Fibroblast of gingiva (primary cell): ENCODE data around the gene GUK1.
"Not testable (repeated sequence)": the region's sequence is repeated elsewhere in the genome, so short reads cannot be mapped to it uniquely, and the experiment has no call there.

ENCODE experiments used
- DNase-seq: peaks from one replicate; pipeline ENCODE4 v3.0.0-alpha.2; 2011; ENCODE audit warnings: low read depth

GUK1 gene

DNA sequence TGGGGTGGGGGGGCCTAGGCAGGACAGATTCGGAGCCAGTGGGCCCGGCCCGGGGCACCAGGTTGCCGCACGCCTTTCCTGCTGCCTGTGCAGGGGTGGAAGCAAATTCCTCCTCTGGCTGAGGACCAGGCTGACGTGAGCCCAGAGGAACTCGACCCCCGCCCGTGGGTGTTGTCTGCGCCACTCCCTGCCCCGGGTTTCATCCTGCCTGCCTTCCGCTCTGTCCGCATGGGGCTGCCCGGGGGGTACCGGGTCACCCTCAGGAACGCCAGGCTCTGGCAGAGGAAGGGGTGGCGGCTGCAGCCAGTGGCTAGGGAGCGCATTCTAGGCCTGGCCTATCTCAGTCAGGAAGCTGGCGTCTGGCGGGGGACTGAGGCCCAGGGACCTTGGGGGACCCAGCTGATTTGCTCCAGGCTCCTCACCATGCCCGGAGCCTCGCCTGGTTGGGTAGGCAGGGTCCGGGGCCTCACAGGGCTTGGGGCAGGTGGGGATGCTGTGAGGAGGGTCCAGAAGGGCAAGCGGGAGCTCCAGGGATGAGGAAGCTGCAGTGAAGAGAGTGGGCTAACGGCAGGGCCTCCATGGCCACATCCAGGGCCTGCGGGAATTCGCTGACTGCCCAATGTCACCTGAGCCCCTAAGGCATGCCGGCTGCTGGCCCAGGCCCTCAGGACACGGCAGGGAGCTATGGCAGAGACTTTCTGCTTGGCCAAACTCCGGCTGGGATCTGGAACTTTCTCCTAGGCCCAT is 23.1 kb downstream of the GUK1 start:
- DNase-seq: no peak

DNA sequence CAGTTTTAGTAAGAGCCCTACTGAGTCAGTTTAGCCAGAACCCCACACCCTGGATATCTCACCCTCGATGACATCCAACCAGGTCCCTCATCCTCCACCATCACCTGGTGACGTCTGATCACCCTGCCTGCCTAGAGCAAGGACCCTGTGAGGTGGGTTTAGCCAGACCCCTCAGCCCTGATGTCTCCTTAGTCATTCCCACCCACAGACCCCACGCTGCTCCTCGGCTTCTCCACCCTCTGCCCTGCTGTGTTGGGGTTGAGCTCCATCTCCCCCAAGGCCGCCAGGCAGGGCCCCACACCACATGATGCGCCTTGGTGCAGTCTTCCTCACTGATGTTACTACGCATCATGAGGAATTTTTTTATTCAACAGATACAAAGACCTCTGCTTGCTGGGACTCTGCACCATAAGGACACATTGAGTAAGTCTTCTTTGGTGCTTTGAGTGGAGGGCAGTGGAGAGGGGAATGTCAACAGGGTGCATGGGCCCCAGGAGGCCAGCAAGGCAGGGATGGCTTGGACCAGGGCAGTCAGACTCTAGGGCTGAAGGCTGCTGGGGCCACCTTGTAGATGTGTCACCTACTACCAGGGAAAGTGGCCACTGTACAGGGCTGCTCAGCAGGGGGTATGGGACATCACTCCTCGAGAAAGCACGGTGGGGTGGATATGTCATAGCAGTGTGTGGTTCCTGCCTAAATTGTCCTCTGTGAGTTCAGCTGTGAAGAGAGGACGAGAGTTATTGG is 23.9 kb downstream of the GUK1 start:
- DNase-seq: no peak

DNA sequence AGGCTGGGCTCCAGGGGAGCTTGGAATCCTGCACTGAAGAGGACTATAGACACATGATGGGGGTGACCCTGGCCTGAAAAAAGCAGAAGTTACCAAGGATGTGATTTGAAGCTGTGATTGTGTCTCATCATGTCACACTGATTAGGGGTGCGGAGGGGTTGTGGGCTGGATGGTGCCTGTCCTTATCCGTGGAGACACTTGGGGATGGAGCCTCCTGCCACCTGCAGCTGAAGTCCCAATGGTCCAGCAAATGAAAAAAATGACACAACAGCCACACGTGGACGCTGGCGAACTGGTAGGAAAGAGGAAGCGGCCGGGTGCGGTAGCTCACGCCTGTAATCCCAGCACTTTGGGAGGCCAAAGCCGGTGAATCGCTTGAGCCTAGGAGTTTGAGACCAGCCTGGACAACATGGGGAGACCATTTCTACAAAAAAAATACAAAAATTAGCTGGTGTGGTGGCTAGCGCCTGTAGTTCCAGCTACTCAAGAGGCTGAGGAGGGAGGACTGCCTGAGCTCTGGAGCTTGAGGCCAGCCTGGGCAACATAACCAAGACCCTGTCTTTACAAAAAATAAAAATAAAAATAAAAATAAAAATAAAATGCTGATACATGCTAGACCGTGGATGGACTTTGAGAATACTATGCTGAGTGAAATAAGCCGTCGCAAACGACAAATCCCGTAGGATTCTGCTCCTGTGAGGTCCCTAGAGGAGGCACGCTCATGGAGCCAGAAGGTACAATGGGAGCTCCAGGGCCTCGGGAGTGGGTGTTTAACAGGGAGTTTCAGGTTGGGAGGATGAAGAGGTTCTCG is 24.7 kb downstream of the GUK1 start:
- DNase-seq: no peak

DNA sequence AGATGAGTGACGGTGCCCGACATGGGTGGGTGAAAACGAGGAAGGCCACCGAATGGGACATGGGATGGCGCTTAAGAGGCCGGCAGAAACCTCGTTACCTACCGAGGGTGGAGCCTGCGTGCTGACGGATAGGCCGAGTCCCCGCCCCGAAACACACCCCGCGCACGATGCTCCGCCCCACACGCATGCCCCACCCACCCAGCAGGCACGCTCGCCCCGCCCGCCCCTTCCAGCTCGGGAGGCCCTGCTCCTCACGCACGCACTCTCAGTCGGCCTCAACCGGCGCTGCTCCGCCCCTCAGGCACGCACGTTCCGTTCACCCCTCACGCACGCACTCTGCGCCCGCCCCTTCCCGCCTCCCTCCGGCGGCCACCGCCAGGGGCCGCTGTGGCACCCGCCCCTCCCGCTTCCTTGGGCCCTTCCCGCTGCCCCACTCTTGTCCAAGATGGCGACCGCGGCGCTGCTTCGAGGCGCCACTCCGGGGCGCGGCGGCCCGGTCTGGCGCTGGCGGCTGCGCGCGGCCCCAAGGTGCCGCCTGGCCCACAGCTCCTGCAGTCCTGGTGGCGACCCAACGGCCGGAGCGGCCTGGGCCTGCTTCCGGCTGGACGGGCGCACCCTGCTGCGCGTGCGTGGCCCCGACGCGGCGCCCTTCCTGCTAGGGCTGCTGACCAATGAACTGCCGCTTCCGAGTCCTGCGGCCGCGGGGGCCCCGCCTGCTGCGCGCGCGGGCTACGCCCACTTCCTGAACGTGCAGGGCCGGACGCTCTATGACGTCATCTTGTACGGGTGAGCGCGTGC is 25.5 kb downstream of the GUK1 start, which contains the start of gene IBA57:
Gene IBA57 (plus strand): TSS at position 433 of the 798 bp plus-strand sequence. CDS start 13 bp downstream, at position 446.
- DNase-seq: peak; percentile 99

DNA sequence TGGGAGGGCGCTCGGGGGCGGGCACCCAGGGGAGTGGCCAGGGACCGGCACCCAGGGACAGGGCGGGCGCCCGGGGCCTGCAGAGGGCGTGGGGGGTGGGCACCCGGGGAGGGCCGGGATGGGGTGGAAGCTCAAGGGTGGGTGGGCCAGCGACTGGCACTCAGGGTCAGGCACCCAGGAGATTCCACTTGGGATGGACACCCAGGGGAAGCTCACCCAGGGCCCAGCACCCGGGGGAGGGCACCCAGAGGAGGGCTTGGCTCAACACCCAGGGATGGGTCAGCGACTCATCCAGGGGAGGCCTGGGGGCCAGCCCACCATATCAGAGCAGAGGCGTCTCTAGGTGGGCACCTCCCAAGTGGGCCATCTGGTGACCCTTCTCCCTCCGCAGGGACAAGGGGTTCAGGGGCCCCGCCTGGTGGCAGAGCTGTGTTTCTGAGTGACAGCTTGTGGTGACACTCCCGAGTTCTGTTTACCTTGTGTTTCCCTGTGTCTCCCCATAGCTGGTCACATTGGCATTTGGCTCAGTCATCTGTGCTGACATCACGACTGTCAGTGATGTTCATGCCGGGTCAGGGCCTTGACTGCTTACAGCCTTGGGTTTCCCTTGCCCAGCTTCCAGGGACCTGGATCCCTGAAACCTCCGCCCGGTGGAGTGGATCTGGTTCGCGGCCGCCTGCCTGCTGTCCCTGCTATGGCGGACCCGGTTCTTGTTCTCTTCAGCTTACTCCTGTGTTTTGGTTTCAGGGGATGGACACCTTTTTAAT is 26.3 kb downstream of the GUK1 start:
- DNase-seq: peak; percentile 74

DNA sequence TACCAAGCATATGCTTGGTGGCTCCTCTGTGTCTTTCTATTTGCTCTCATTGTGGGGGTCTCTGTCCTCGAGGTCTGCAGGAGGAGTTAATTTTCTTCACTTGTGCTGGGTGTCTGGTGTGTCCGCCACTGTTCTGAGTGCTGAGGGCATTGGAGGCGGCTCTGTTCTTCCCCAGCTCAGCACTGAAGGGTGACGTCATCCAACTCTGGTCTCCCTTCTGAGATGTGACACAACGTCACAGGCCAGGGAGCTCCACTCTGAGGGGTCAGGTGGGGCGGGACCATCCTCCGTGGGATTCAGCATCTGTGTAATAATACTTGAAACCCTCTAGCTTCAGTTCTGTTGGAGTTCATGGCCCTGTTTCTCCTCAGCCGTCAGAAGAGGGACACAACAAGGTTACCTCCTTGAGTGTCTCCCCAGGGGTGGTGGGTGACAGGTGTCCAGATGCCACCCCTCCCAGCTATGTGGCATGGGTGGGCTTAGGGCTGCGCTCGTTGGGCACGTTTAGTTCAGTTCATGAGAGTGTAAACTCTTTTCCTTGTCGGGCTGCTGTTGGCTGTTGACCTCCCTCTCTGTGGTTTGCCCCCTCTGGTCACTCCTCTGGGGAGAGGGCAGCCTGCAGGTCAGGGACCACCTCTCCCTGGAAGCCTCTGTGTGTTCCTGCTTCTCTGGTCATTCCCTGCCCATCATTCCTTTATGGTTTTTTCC is 28.6 kb downstream of the GUK1 start:
- DNase-seq: no peak

DNA sequence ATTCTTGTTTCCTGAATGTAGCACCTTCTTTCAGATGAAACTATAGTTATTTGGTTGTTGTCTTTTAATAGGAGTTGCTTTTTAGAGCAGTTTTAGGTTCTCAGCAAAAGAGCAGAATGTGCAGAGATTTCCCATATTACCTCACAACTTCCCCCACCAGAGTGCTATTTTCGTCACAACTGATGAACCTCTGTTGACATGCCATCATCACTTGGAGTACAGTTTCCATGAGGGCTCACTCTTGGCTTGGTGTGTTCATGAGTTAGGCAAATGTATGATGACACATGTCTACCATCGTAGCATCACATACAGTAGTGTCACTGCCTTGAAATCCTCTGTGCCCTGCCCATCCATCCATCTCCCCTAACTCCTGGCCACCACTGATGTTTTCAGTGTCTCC is 29.3 kb downstream of the GUK1 start:
- no peak for DNase-seq

DNA sequence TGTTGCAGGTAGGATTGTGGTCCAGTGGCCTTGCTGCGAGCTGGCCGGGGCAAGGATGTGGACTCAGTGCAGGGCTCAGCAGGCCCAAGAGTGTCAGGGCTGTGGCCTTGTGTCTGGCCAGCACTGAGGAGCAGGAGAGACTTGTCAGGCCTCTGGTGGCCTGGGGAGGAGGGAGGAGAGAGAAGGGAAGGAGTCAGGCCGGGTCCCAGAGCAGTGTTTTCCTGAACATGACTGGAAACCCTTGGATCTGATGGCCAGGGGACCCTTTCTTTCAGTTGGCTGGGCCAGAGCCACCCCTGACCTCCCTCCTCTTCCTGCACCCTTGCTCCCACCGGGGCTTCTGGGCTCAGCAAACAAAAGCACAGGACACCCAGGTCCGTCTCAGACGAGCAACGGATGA is 30.6 kb downstream of the GUK1 start:
- no peak for DNase-seq

DNA sequence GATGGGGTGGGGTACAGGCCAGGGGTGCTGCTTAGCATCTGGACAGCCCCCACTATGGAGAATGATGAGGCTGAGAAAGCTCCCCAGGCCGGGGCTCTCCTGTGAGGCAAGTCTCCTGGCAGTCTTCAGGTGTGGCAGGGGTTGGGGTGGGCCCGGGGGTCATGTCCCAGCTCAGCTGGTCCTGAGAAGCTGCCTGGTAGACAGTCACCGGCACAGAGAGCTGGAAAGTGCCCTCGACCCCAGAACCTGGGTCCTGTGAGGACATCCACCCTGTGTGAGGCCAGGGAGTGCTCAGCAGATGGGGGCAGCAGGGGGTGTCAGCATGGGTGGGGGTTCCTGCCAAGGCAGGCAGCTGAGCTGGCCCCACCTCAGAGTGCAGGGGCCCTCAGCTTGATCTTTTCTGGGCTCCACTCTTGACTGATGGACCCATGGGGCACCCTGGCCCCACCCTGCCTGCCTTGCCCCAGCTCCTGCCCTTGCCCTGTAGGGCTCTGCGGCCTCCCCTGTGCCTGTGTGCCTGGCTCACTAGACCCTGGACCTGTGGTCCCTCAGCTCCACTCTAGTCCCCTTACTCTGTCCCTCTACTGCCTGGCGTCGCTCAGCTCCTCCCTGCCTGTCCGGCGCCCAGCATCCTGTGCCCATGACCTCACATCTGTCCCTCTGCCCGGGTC is 31.3 kb downstream of the GUK1 start:
- DNase-seq: no peak

DNA sequence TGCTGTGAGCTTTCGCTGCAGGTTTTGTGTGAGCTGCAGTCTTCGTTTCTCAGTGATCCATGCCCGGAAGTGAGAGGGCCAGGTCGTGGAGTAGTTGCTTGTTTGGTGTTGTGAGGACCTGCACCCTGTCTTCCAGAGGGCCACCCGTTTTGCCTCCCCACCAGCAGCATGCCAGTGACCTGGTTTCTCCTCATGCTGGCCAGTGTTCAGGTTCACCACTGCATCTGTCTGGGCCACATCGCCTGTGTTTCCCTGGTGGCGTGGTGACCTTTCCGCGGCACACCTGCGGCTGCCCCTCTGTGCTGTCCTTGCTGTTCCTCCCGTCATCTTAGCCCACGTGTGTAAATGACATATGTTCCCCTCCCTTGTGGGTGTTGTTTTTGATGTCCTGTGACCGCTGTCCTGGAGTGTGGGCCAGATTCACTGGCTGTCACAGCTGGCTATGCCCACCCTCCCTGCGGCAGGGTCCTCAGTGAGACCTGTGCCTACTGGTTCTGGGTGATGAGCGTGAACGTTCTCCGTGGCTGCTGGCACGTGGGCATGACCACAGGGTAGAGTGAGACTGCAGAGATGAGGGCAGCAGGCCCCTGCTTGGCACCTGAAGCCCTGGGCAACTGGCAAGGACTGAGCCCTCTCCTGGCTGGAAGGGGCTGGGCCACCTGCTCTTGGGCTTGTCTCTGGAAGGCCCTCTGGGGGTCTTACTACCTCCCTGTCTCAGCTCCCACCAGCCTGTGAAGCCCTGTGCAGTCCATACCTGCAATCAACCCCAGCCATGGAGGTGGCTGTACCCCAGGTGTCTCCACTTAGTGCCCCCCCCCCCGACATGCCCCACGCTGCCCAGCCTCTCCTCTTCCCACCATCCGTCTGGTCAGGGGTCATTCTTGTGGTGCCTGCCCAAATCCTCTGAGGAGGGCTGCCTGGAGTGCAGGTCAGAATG is 32.8 kb downstream of the GUK1 start:
- DNase-seq: no peak

DNA sequence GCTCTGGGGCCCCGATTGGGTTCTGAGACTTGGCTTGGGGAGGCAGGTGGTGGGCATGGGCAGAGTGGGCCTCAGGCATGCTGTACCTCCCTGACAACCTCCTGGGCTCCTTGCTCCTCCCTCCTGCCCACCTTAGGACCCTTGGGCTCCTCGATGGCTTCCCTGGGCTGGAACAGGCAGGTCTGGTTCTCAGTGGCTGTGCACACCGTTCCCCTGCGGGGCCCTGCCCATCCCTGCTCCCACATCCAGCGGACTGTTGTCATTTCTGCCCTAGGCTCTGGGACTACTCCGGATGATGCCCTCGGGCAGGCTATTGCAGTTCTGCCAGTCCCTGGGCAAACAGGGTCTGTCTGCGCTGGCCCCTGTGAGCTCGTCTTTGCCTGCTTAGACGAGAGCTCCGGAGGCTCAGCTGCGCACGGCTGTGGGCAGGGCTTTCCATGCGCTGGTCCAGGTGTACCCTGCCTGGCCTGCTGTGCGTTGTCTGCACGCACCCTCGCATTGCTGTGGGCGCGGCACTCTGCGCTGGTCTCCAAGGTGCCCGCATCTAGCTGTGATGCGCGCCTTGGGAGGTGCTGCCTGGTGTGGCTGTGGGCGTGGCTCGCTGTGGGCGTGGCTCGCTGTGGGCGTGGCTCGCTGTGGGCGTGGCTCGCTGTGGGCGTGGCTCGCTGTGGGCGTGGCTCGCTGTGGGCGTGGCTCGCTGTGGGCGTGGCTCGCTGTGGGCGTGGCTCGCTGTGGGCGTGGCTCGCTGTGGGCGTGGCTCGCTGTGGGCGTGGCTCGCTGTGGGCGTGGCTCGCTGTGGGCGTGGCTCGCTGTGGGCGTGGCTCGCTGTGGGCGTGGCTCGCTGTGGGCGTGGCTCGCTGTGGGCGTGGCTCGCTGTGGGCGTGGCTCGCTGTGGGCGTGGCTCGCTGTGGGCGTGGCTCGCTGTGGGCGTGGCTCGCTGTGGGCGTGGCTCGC is 33.7 kb downstream of the GUK1 start:
- not testable (repeated sequence) for DNase-seq

DNA sequence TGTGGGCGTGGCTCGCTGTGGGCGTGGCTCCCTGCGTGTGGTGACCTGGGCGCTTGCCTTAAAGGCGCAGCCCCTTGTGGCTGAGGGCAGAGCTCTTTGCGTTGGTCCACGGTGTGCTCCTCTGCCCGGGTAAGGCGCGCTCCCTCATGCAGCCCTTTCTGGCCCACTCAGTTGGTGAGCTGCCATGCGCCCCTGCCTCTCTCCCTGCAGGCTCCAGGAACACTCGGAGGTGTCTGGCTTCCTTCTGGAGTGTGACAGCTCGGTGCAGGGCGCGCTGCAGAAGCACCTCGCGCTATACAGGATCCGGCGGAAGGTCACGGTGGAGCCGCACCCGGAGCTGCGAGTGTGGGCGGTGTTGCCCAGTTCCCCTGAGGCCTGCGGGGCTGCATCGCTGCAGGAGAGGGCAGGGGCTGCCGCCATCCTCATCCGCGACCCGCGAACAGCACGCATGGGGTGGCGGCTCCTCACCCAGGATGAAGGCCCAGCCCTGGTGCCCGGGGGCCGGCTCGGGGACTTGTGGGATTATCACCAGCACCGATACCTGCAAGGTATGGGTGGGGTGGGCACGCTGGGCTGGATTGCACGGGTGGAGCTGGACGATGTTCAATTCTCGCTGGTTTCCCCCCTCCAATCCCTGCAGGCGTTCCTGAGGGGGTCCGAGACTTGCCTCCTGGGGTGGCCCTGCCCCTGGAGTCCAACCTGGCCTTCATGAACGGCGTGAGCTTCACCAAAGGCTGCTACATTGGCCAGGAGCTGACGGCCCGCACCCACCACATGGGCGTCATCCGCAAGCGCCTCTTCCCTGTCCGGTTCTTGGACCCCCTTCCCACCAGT is 34.6 kb downstream of the GUK1 start:
- DNase-seq: no peak

DNA sequence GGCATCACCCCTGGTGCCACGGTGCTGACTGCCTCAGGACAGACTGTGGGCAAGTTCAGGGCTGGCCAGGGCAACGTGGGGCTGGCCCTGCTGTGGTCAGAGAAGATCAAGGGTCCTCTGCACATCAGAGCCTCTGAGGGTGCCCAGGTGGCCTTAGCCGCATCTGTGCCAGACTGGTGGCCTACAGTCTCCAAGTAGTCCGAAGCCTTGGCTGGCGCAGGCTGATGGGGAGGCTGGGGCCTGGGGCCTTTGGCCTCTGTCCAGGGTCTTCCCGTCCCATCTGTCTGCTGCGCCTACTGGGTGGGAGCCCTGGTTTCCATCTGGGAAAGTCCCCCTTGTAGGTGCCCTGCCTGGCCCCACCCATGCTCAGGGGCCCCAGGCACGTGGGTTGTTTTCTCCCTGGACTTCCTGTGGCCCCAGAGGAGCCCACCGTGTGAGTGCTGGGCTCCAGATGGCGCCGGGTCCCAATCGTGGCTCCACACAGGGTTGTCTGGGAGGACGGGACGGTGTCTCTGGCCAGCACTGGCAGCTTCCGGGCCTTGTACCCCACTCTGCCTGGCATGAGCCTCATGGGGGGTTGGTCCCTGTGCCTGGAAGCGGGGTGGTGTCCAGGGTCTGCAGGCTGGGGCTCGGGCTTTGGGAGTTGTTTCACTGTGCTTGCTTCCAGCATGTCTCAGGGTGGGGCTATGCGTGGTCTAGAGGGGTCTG is 35.4 kb downstream of the GUK1 start:
- no peak for DNase-seq

DNA sequence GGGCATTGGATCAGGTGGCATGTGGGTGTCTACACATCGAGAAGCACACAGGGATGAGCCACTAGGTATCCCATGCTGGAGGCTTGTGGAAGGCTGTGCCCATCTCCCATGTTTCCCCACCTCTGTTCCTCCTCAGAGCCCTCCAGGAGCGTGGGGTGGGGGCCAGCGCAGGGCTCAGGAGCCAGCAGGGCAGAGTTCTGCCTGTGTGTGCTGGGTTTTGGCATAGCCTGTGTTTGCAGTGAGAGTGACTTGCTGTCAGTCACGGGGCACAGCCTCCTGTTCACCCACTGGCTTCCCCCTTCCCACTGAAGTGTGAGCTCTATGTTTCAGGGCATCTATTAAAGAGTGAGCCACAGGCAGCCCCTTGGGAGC is 35.9 kb downstream of the GUK1 start:
- DNase-seq: no peak

DNA sequence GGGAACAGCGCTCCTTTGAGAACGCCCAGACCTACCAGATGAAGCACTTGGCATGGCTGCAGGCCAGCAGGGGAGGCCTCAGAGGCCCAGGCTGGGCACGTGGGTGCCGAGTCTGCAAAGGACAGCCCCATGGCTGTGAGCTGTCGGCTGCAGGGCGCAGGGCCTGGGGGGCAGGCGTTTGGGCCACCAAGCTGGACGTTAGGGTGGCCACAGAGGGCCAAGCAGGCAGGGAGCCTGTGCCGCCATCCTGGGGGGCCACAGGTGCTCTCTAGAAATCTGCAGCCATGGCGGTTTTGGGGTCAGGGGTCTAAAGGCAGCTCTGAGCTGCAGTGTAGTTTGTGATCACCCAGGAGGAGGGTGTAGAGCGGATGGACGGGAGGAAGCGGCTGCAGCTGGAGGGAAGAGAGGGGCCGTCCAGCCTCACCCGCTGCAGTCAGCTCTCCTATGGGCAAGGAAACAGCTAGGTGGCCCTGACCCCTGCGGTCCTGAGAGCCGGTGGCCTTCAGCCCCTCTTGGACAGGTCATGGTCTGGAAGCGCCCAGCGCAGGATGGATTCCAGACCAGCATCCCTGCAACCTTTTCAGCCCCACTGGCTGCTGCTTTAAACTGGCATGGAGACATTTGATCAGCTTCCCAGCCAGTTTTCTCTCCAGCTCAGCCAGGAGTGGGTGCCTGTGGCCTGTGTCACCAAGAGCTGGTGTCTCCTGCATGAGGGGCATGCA is 36.5 kb downstream of the GUK1 start:
- DNase-seq: no peak

DNA sequence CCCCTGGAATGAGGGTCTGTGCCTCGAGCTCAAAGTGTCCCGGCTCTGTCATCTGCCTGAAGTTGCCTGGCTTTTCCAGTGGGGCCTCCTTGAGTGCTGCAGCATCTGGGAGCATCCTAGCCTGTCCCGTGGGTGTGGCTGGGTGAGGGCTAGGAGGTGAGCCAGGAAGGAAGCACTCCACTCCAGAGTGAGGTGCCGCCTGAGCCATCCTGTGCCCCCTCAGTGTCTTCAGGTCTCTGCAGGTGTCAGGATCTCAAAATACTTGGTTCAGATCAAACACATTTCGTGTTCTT is 37.0 kb downstream of the GUK1 start:
- DNase-seq: no peak
